IPS-20b (cell line): ENCODE measurements around the gene PHOSPHO2.

ENCODE experiments used
- H3K27ac ChIP-seq: one replicate; pipeline ENCODE4 v1.5.1; 2013; ENCODE audit warnings: low read length
- H3K27me3 ChIP-seq: 2 replicates; pipeline ENCODE4 v1.6.1; 2013; ENCODE audit warnings: mild to moderate bottlenecking, low read length, inconsistent platforms; ENCODE audit not compliant: insufficient read depth
- H3K36me3 ChIP-seq: 2 replicates; pipeline ENCODE4 v1.6.1; 2013; ENCODE audit warnings: low read depth, mild to moderate bottlenecking, inconsistent platforms, low read length, moderate library complexity; ENCODE audit not compliant: insufficient read depth
- H3K4me1 ChIP-seq: 2 replicates; pipeline ENCODE4 v1.6.1; 2013; ENCODE audit warnings: mild to moderate bottlenecking, control low read depth, inconsistent platforms, low read length, moderate library complexity; ENCODE audit not compliant: insufficient read depth
- H3K4me3 ChIP-seq: 2 replicates; pipeline ENCODE4 v1.5.1; 2013; ENCODE audit warnings: mild to moderate bottlenecking, low read length, inconsistent platforms
- H3K9ac ChIP-seq: 2 replicates; pipeline ENCODE4 v1.6.1; 2013; ENCODE audit warnings: low read depth, mild to moderate bottlenecking, inconsistent platforms, low read length, moderate library complexity
- H3K9me3 ChIP-seq: 2 replicates; pipeline ENCODE4 v1.6.1; 2013; ENCODE audit warnings: mild to moderate bottlenecking, low read depth, low read length, inconsistent platforms; ENCODE audit not compliant: insufficient read depth

Gene PHOSPHO2

DNA sequence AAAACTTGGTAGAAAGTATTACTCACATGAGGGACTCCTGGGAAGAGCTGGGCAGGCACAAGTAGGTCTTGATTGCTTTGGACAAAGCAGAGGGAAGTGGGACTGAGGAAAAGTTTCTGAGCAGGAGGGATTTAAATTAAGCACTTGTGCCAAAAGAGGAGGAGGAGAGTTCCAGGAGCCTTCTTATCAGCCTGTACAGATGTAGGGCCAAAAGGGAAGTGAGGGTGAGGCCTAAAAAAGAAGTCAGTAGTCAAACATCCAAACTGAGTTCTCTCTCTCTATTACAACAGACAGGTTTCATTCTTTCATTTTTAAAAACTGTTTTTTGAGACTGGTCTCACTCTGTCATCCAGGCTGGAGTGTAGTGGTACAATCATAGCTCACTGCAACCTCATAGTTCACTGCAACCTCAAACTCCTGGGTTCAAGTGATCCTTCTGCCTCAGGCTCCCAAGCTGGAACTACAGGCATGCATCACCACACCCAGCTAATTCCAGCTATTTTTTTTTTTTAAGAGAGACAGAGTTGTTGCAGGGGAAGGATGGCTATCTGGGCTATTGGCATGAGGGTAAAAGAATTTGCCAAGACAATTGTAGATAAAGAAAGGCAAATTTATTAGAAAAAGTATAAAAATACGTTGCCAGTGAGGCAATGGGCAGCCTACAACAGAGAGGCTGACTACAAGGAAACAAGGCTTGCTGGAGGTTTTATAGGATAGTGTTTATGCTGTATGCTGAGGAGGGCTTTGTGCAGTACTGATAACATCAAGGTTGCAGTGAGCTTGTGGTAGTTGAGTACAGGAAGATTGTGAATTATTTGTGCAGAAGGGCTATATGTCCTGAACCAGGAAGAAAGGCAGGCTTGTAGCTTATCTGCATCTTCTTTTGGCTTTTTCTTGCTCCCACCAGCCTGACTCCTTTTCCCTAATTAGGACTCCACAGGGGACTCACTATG is 29.0 kb upstream of the PHOSPHO2 start:
- H3K9ac ChIP-seq = no peak overlapping the region
- H3K27ac ChIP-seq = no peak overlapping the region
- H3K36me3 ChIP-seq = no peaks in the 10 kb centered on the region
- H3K27me3 ChIP-seq = no peaks in the 10 kb centered on the region
- H3K4me1 ChIP-seq = no peaks in the 10 kb centered on the region
- no peak overlapping the region for H3K4me3 ChIP-seq
- H3K9me3 ChIP-seq = no peaks in the 10 kb centered on the region

GRCh38 chr2:169667583-169667982 is 26.7 kb upstream of the PHOSPHO2 start:
- Histone ChIP-seq H3K27me3 (no peaks in the 10 kb centered on the region), H3K4me3 (no peak overlapping the region), H3K36me3 (no peaks in the 10 kb centered on the region), H3K9ac (no peak overlapping the region), H3K4me1 (no peaks in the 10 kb centered on the region), H3K9me3 (no peaks in the 10 kb centered on the region), H3K27ac (no peak overlapping the region)

DNA sequence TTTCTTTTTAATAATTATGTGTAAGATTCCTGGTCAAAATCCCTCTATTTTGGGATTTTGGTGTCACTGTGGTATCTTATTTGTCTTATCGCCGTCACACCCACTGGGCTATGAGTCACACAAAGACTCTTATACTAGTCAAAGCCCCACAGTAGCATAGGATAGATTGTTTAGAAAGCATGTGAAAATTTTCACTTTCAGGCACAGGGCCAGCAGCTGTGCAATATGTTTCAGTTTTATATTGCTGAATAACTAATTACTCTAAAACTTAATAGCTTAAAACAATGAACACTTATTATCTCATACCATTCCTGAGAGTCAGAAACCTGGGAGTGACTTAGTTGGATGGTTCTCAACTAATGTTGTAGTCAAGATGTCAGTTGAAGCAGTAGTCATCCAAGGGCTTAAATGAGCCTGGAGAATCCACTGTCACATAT is 24.0 kb upstream of the PHOSPHO2 start:
- no peaks in the 10 kb centered on the region for H3K27me3 ChIP-seq
- no peaks in the 10 kb centered on the region for H3K4me1 ChIP-seq
- no peak overlapping the region for H3K9ac ChIP-seq
- no peak overlapping the region for H3K27ac ChIP-seq
- H3K4me3 ChIP-seq = no peak overlapping the region
- no peaks in the 10 kb centered on the region for H3K36me3 ChIP-seq
- H3K9me3 ChIP-seq = no peaks in the 10 kb centered on the region

GRCh38 chr2:169670937-169671336 is 23.3 kb upstream of the PHOSPHO2 start:
- Histone ChIP-seq H3K9ac (no peak overlapping the region), H3K27ac (no peak overlapping the region), H3K9me3 (no peaks in the 10 kb centered on the region), H3K4me1 (no peaks in the 10 kb centered on the region), H3K4me3 (no peak overlapping the region), H3K27me3 (no peaks in the 10 kb centered on the region), H3K36me3 (no peaks in the 10 kb centered on the region)

- Histone ChIP-seq H3K27me3 (no peaks in the 10 kb centered on the region), H3K4me3 (no peak overlapping the region), H3K27ac (no peak overlapping the region), H3K4me1 (peaks cover 6% of the 10 kb centered on the region; the same call in 1 of the 2 replicates), H3K36me3 (no peaks in the 10 kb centered on the region), H3K9me3 (no peaks in the 10 kb centered on the region), H3K9ac (no peak overlapping the region)
These were observed 21.9 kb upstream of the PHOSPHO2 start for GRCh38 chr2:169672406-169672805.

- H3K27me3 ChIP-seq = no peaks in the 10 kb centered on the region
- H3K4me1 ChIP-seq = peaks cover 6% of the 10 kb centered on the region; the same call in 1 of the 2 replicates
- H3K9ac ChIP-seq = no peak overlapping the region
- no peaks in the 10 kb centered on the region for H3K36me3 ChIP-seq
- no peak overlapping the region for H3K27ac ChIP-seq
- no peaks in the 10 kb centered on the region for H3K9me3 ChIP-seq
- no peak overlapping the region for H3K4me3 ChIP-seq
These were observed 21.2 kb upstream of the PHOSPHO2 start for GRCh38 chr2:169673106-169673505.

GRCh38 chr2:169673921-169674320 is 20.3 kb upstream of the PHOSPHO2 start:
- Histone ChIP-seq H3K9me3 (no peaks in the 10 kb centered on the region), H3K4me1 (peaks cover 6% of the 10 kb centered on the region; the same call in 1 of the 2 replicates)

GRCh38 chr2:169676357-169676756 is 17.9 kb upstream of the PHOSPHO2 start:
- Histone ChIP-seq H3K4me1 (peaks cover 6% of the 10 kb centered on the region; the same call in 1 of the 2 replicates), H3K36me3 (no peaks in the 10 kb centered on the region), H3K9me3 (no peaks in the 10 kb centered on the region), H3K27me3 (no peaks in the 10 kb centered on the region), H3K9ac (no peak overlapping the region), H3K4me3 (no peak overlapping the region), H3K27ac (no peak overlapping the region)

More at GRCh38 chr2:169673921-169674320, 20.3 kb upstream of the PHOSPHO2 start:
- Histone ChIP-seq H3K27ac (no peak overlapping the region), H3K27me3 (no peaks in the 10 kb centered on the region), H3K36me3 (no peaks in the 10 kb centered on the region), H3K9ac (no peak overlapping the region), H3K4me3 (no peak overlapping the region)

- peaks cover 6% of the 10 kb centered on the region; the same call in 1 of the 2 replicates for H3K4me1 ChIP-seq
- H3K9ac ChIP-seq = no peak overlapping the region
- no peaks in the 10 kb centered on the region for H3K36me3 ChIP-seq
- no peak overlapping the region for H3K27ac ChIP-seq
- H3K4me3 ChIP-seq = no peak overlapping the region
- no peaks in the 10 kb centered on the region for H3K27me3 ChIP-seq
- no peaks in the 10 kb centered on the region for H3K9me3 ChIP-seq
These were observed 17.4 kb upstream of the PHOSPHO2 start for GRCh38 chr2:169676850-169677249.

DNA sequence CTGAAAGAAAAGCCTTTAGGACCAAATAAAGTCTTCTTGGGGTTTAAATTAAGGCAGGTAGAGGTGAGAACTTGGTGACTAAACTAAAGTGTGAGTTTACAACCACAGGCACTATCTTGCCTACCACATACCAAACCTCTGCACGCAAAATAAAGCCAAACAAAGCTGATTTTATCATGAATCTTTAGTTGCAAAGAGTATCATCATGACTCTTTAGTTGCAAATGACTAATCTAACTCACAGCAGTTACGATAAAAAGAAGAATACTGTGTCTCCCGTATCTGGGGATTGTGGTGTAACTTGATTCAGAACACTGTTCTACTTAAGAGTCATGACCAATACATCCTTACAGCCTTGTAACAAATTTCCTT is 11.2 kb upstream of the PHOSPHO2 start:
- H3K36me3 ChIP-seq = no peaks in the 10 kb centered on the region
- no peak overlapping the region for H3K9ac ChIP-seq
- no peaks in the 10 kb centered on the region for H3K27me3 ChIP-seq

DNA sequence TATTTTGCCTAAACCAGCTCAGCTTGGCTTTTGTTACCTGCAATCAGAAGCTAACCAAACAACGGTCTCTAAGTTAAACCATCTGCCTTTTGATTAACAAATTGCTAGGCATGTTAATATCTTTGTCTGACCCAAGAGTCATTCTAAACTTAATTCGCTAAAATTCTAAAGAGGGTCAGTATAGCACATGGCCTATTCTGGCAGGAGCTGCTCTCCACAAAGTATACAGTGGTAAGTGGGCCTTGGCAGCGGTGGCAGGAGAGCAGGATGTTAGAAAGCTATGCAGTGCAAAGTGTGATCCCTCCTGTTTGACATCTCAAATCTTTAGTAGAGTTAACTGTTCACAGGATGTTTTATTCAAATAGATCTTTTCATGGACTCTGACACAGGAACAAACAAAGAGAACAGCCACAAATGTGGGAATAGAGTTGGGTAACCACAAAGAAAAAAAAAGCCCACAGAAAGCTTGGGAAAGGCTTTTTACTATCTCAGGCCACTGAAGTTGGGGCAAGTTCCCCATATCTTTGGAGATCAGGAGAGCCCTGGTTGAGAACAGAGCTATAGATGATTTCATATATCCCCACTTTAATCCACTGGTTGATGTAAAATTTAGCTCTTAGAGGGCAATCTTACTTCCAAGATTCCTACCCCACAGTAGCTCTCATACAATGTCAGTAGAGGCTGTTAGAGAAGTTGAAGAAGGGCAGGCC is 10.7 kb upstream of the PHOSPHO2 start:
- Histone ChIP-seq H3K9ac (no peak overlapping the region), H3K27ac (no peak overlapping the region)

More for the DNA sequence above, 11.2 kb upstream of the PHOSPHO2 start:
- Histone ChIP-seq H3K27ac (no peak overlapping the region), H3K4me3 (no peak overlapping the region), H3K9me3 (no peaks in the 10 kb centered on the region; the same call in none of the 2 replicates), H3K4me1 (no peaks in the 10 kb centered on the region)

More for the DNA sequence above, 10.7 kb upstream of the PHOSPHO2 start:
- Histone ChIP-seq H3K4me3 (no peak overlapping the region), H3K4me1 (no peaks in the 10 kb centered on the region), H3K27me3 (no peaks in the 10 kb centered on the region), H3K36me3 (no peaks in the 10 kb centered on the region), H3K9me3 (no peaks in the 10 kb centered on the region; the same call in none of the 2 replicates)
